ENCODE measurements around the gene ABTB2. TPM values are rescaled to one million over a fixed set of nuclear protein-coding genes. Genes with fewer than 3 reads are reported as not detected.

Gene ABTB2
- total and polyA plus RNA-seq, 2 experiments from 2014 or later, result 2.6 to 12.1 TPM

GRCh38 chr11:34256150-34256549 lies 101.7 kb downstream of the ABTB2 start:
- TF ChIP-seq ZNF462 (CRISPR knock-in tag; IDR thresholded peaks at IDR 0.05) (no peak), ZNF331 (CRISPR knock-in tag; IDR thresholded peaks at IDR 0.05; ENCODE audit: low read depth) (no peak)
- peaks cover 4% of the 10 kb centered on the region; the same call in 1 of the 2 replicates for H3K4me1 ChIP-seq (ENCODE audit: insufficient read depth)
- Mint-ChIP-seq H3K36me3 (ENCODE audit: low read depth) (no peaks in the 10 kb centered on the region), H3K27me3 (ENCODE audit: insufficient read depth, low read depth, poor library complexity) (peaks cover 4% of the 10 kb centered on the region), H3K9me3 (no peaks in the 10 kb centered on the region), H3K4me1 (peaks cover 20% of the 10 kb centered on the region), H3K27ac (no peak overlapping the region), H3K4me3 (no peak overlapping the region)
- ATAC-seq (no peak), DNase-seq (ENCODE audit: low spot score) (no peak)
- H3K79me2 ChIP-seq (replicated peaks; ENCODE audit: insufficient read depth), result no peaks in the 10 kb centered on the region
- no peaks in the 10 kb centered on the region for H3F3A ChIP-seq (replicated peaks; ENCODE audit: low read depth)
- H2AFZ ChIP-seq, result no peak overlapping the region
- H3K4me2 ChIP-seq, result no peak overlapping the region
- H3K27ac ChIP-seq (ENCODE audit: low read depth), result no peak overlapping the region
- no peaks in the 10 kb centered on the region for H3K27me3 ChIP-seq (ENCODE audit: insufficient read depth)
- no peaks in the 10 kb centered on the region; the same call in 1 of the 2 replicates for H3K9me2 ChIP-seq (ENCODE audit: insufficient read depth)
- no peak overlapping the region for H3K4me3 ChIP-seq
- no peaks in the 10 kb centered on the region; the same call in 1 of the 2 replicates for H4K20me1 ChIP-seq (replicated peaks; ENCODE audit: insufficient read depth)
- no peaks in the 10 kb centered on the region for H3K36me3 ChIP-seq (ENCODE audit: insufficient read depth)

GRCh38 chr11:34255101-34255500 lies 102.7 kb downstream of the ABTB2 start:
- Histone ChIP-seq H4K20me1 (replicated peaks; ENCODE audit: insufficient read depth) (peaks cover 6% of the 10 kb centered on the region; the same call in 1 of the 2 replicates), H3K79me2 (replicated peaks; ENCODE audit: insufficient read depth) (peaks cover 5% of the 10 kb centered on the region; the same call in 1 of the 2 replicates), H3K27me3 (ENCODE audit: insufficient read depth) (no peaks in the 10 kb centered on the region), H3K4me1 (ENCODE audit: insufficient read depth) (peaks cover 8% of the 10 kb centered on the region; the same call in 1 of the 2 replicates), H3K4me2 (no peak overlapping the region), H3K27ac (ENCODE audit: low read depth) (no peak overlapping the region), H3K36me3 (ENCODE audit: insufficient read depth) (no peaks in the 10 kb centered on the region), H3F3A (replicated peaks; ENCODE audit: low read depth) (no peaks in the 10 kb centered on the region), H3K4me3 (no peak overlapping the region), H3K9me2 (ENCODE audit: insufficient read depth) (no peaks in the 10 kb centered on the region; the same call in 1 of the 2 replicates), H2AFZ (no peak overlapping the region)
- no peak overlapping the region for H3K27ac Mint-ChIP-seq
- peaks cover 24% of the 10 kb centered on the region for H3K4me1 Mint-ChIP-seq
- ATAC-seq (peak; percentile 32; the same call in 2 of the 3 replicates), DNase-seq (ENCODE audit: low spot score) (no peak)
- H3K27me3 Mint-ChIP-seq (ENCODE audit: insufficient read depth, low read depth, poor library complexity), result peaks cover 4% of the 10 kb centered on the region
- no peaks in the 10 kb centered on the region for H3K36me3 Mint-ChIP-seq (ENCODE audit: low read depth)
- H3K4me3 Mint-ChIP-seq, result no peak overlapping the region
- no peaks in the 10 kb centered on the region for H3K9me3 Mint-ChIP-seq
- no peak for TF ChIP-seq NANOG (IDR thresholded peaks at IDR 0.05; ENCODE audit: borderline replicate concordance)
- no peak for TF ChIP-seq EZH2 (IDR thresholded peaks at IDR 0.05; ENCODE audit: low read depth, unreplicated experiment)
- TF ChIP-seq REST (IDR thresholded peaks at IDR 0.05; ENCODE audit: unreplicated experiment), result no peak
- TF ChIP-seq POLR2AphosphoS5 (IDR thresholded peaks at IDR 0.05; ENCODE audit: low read depth), result no peak
- no peak for TF ChIP-seq EZH2phosphoT487 (IDR thresholded peaks at IDR 0.05; ENCODE audit: unreplicated experiment)
- TF ChIP-seq CREB1 (CRISPR knock-in tag; IDR thresholded peaks at IDR 0.05; ENCODE audit: low read depth), result no peak
- no peak for TF ChIP-seq ZNF331 (CRISPR knock-in tag; IDR thresholded peaks at IDR 0.05; ENCODE audit: low read depth)
- TF ChIP-seq STAT1 (IDR thresholded peaks at IDR 0.05; ENCODE audit: unreplicated experiment), result no peak
- no peak for TF ChIP-seq CTCF (conservative IDR thresholded peaks at IDR 0.05; ENCODE audit: low read depth in 2 of 2)
- TF ChIP-seq JUNB (IDR thresholded peaks at IDR 0.05; ENCODE audit: unreplicated experiment), result no peak

All from GM23338 (cell line).